SH-SY5Y (cell line): Measurements from ENCODE around the gene EN1.

ENCODE experiments used
- GATA2 ChIP-seq: IDR thresholded peaks from 2 replicates; pipeline ENCODE4 v1.6.1; 2011; ENCODE audit warnings: mild to moderate bottlenecking, low read depth, low read length
- GATA3 ChIP-seq: IDR thresholded peaks from 2 replicates; pipeline ENCODE4 v1.6.1; 2011; ENCODE audit warnings: low read depth, mild to moderate bottlenecking, low read length, moderate library complexity

GRCh38 chr2:118803012-118803411 is 44.4 kb downstream of the EN1 start:
- no peak for TF ChIP-seq GATA2
- TF ChIP-seq GATA3 = no peak
